IMR-90 (cell line): ENCODE measurements around the gene C19orf25.

ENCODE experiments used
- BHLHE40 ChIP-seq: fragments of 150-350 bp; IDR thresholded peaks from 2 replicates; pipeline ENCODE4 v1.6.1; 2016; ENCODE audit warnings: mild to moderate bottlenecking, low read depth, low read length
- CEBPB ChIP-seq: IDR thresholded peaks from 2 replicates; pipeline ENCODE4 v1.6.1; 2012; ENCODE audit warnings: low read depth, low read length, improper control_type of control experiment
- CHD1 ChIP-seq: IDR thresholded peaks from 2 replicates; pipeline ENCODE4 v1.6.1; 2012; ENCODE audit warnings: low read depth, low read length, improper control_type of control experiment
- MAFK ChIP-seq: IDR thresholded peaks from 2 replicates; pipeline ENCODE4 v1.6.1; 2012; ENCODE audit warnings: low read depth, low read length, improper control_type of control experiment
- MAZ ChIP-seq: IDR thresholded peaks from 2 replicates; pipeline ENCODE4 v1.6.1; 2012; ENCODE audit warnings: low read depth, mild to moderate bottlenecking, low read length, improper control_type of control experiment, moderate library complexity, borderline replicate concordance
- MXI1 ChIP-seq: IDR thresholded peaks from 2 replicates; pipeline ENCODE4 v1.6.1; 2012; ENCODE audit warnings: low read depth, mild to moderate bottlenecking, low read length, moderate library complexity, borderline replicate concordance
- NFE2L2 ChIP-seq: fragments of 150-350 bp; IDR thresholded peaks from 2 replicates; pipeline ENCODE4 v1.6.1; 2016; ENCODE audit warnings: low read depth, mild to moderate bottlenecking, low read length
- POLR2A ChIP-seq: IDR thresholded peaks from 2 replicates; pipeline ENCODE4 v1.6.1; 2012; ENCODE audit warnings: mild to moderate bottlenecking, low read depth, low read length
- TF ChIP-seq, protein P1 (sequence below): conservative IDR thresholded peaks from 2 replicates; pipeline ENCODE4 v1.5.1; 2012; ENCODE audit warnings: mild to moderate bottlenecking, low read depth, low read length, improper control_type of control experiment
- TF ChIP-seq, protein P2 (sequence below): fragments of 150-350 bp; IDR thresholded peaks from 2 replicates; pipeline ENCODE4 v1.6.1; 2017; ENCODE audit warnings: mild to moderate bottlenecking, antibody characterized with exemption, low read length, low read depth

DNA sequence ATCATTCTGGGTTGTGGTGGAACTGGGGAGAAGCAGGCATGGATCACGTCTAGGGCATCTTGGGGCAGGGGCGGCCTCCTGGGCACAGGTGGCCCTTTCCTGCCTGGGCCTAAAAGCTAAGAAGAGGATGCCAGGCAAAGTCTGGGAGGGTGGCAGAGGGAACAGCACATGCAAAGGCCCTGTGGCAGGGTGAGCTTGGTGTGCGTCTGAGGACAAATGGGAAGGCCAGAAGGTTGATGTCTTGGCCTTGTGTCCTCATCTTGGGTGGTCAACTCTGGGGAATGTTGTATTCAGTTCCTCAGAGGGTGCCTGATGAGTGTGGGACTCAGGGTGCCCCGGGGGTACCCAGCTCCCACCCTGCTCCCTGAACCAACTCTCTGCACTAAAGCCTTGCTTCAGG is 39.5 kb upstream of the C19orf25 start:
- TF ChIP-seq, protein P1, sequence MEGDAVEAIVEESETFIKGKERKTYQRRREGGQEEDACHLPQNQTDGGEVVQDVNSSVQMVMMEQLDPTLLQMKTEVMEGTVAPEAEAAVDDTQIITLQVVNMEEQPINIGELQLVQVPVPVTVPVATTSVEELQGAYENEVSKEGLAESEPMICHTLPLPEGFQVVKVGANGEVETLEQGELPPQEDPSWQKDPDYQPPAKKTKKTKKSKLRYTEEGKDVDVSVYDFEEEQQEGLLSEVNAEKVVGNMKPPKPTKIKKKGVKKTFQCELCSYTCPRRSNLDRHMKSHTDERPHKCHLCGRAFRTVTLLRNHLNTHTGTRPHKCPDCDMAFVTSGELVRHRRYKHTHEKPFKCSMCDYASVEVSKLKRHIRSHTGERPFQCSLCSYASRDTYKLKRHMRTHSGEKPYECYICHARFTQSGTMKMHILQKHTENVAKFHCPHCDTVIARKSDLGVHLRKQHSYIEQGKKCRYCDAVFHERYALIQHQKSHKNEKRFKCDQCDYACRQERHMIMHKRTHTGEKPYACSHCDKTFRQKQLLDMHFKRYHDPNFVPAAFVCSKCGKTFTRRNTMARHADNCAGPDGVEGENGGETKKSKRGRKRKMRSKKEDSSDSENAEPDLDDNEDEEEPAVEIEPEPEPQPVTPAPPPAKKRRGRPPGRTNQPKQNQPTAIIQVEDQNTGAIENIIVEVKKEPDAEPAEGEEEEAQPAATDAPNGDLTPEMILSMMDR: no peak
- TF ChIP-seq CHD1: no peak
- TF ChIP-seq POLR2A: no peak
- TF ChIP-seq MAZ: no peak
- TF ChIP-seq BHLHE40: no peak
- TF ChIP-seq CEBPB: no peak
- TF ChIP-seq MAFK: no peak
- TF ChIP-seq MXI1: no peak
- TF ChIP-seq, protein P2, sequence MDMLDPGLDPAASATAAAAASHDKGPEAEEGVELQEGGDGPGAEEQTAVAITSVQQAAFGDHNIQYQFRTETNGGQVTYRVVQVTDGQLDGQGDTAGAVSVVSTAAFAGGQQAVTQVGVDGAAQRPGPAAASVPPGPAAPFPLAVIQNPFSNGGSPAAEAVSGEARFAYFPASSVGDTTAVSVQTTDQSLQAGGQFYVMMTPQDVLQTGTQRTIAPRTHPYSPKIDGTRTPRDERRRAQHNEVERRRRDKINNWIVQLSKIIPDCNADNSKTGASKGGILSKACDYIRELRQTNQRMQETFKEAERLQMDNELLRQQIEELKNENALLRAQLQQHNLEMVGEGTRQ: no peak
- TF ChIP-seq NFE2L2: no peak
